ENCODE data around the gene HSPH1. TPM values are rescaled to one million over a fixed set of nuclear protein-coding genes. Genes with fewer than 3 reads are reported as not detected.

Gene HSPH1
- total and polyA plus RNA-seq, 2 of the 8 experiments (the other 6 are each of a cell fraction or from before 2014, with no cell fraction given): 14.2 to 145 TPM

DNA sequence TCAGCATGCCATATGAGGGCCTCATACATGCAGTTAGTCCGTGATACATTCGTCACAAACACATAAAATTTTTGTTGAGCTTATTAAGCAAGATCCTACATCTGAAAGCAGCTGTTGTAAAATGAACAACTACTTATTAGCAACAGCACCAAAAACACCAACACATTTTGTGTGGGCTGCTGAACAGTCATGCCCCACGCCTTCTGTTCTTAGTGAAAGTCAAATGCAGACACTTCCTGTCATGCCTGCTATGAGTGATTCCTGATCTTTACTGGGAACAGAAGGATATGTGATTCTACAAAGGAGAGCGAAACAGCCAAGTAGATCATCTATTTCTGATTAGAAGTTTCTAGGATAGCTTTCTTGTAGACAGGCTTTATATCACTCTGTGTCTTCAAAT, 33.9 kb upstream of the HSPH1 start (continued):
- no peak for TF ChIP-seq RXRA (IDR thresholded peaks at IDR 0.05; ENCODE audit: insufficient read depth, low read depth, low read length)
- TF ChIP-seq, protein P1, sequence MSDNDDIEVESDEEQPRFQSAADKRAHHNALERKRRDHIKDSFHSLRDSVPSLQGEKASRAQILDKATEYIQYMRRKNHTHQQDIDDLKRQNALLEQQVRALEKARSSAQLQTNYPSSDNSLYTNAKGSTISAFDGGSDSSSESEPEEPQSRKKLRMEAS (IDR thresholded peaks at IDR 0.05): no peak
- TF ChIP-seq FOSL1 (IDR thresholded peaks at IDR 0.05; ENCODE audit: insufficient read depth, low read depth, low read length): no peak
- no peak for TF ChIP-seq SIX5 (IDR thresholded peaks at IDR 0.05; ENCODE audit: low read depth, low read length)
- no peak for TF ChIP-seq MAFK (IDR thresholded peaks at IDR 0.05; ENCODE audit: low read depth, low read length)
- TF ChIP-seq TCF12 (IDR thresholded peaks at IDR 0.05; ENCODE audit: low read depth, low read length): no peak
- TF ChIP-seq SRF (IDR thresholded peaks at IDR 0.05; ENCODE audit: low read depth, low read length): no peak
- TF ChIP-seq, protein P2, sequence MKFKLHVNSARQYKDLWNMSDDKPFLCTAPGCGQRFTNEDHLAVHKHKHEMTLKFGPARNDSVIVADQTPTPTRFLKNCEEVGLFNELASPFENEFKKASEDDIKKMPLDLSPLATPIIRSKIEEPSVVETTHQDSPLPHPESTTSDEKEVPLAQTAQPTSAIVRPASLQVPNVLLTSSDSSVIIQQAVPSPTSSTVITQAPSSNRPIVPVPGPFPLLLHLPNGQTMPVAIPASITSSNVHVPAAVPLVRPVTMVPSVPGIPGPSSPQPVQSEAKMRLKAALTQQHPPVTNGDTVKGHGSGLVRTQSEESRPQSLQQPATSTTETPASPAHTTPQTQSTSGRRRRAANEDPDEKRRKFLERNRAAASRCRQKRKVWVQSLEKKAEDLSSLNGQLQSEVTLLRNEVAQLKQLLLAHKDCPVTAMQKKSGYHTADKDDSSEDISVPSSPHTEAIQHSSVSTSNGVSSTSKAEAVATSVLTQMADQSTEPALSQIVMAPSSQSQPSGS (IDR thresholded peaks at IDR 0.05; ENCODE audit: low read length): no peak
- no peak for TF ChIP-seq YY1 (IDR thresholded peaks at IDR 0.05; ENCODE audit: low read depth, low read length)

All from H1 (cell line).